OCI-LY1 (cell line): ENCODE results near the gene GNG11.

Experiments used
- H2AFZ ChIP-seq: fragments of 200-600 bp; sonication (generic), shearing (Covaris generic); 2 replicates; pipeline ENCODE4 v1.6.0; 2014; ENCODE audit warnings: antibody characterized with exemption, mild to moderate bottlenecking, low read length
- H3F3A ChIP-seq: fragments of 200-600 bp; sonication (generic), shearing (Covaris generic); 2 replicates; pipeline ENCODE4 v1.6.0; 2014; ENCODE audit warnings: mild to moderate bottlenecking, antibody characterized with exemption, low read length, moderate library complexity; ENCODE audit not compliant: insufficient read depth
- H3K27ac ChIP-seq: fragments of 200-600 bp; sonication (generic); 2 replicates; pipeline ENCODE4 v1.5.1; 2014; ENCODE audit warnings: low read length, mixed run types, mild to moderate bottlenecking, low read depth; ENCODE audit not compliant: poor library complexity, severe bottlenecking
- H3K27me3 ChIP-seq: fragments of 200-600 bp; sonication (generic); 2 replicates; pipeline ENCODE4 v1.6.0; 2014; ENCODE audit warnings: antibody characterized with exemption, mild to moderate bottlenecking, low read length, moderate library complexity; ENCODE audit not compliant: insufficient read depth
- H3K36me3 ChIP-seq: fragments of 200-600 bp; sonication (generic); 2 replicates; pipeline ENCODE4 v1.6.1; 2014; ENCODE audit warnings: mild to moderate bottlenecking, antibody characterized with exemption, low read length, moderate library complexity, mixed read lengths; ENCODE audit not compliant: insufficient read depth
- H3K4me1 ChIP-seq: fragments of 200-600 bp; sonication (generic); 2 replicates; pipeline ENCODE4 v1.5.1; 2014; ENCODE audit warnings: mild to moderate bottlenecking, low read length, moderate library complexity; ENCODE audit not compliant: insufficient read depth, severe bottlenecking
- H3K4me2 ChIP-seq: fragments of 200-600 bp; sonication (generic), shearing (Covaris generic); 2 replicates; pipeline ENCODE4 v1.6.1; 2014; ENCODE audit warnings: low read length
- H3K4me3 ChIP-seq: fragments of 200-600 bp; sonication (generic); 2 replicates; pipeline ENCODE4 v1.5.1; 2014; ENCODE audit warnings: low read length, low read depth, mild to moderate bottlenecking, mixed read lengths; ENCODE audit not compliant: poor library complexity, severe bottlenecking
- H3K79me2 ChIP-seq: fragments of 200-600 bp; shearing (Covaris generic); 2 replicates; pipeline ENCODE4 v1.6.1; 2016; ENCODE audit warnings: mixed run types, low read length, mixed read lengths; ENCODE audit not compliant: insufficient read depth
- H3K9ac ChIP-seq: fragments of 200-600 bp; sonication (generic), shearing (Covaris generic); 2 replicates; pipeline ENCODE4 v1.6.1; 2014; ENCODE audit warnings: mild to moderate bottlenecking, low read length, mixed read lengths
- H3K9me2 ChIP-seq: fragments of 200-600 bp; sonication (generic), shearing (Covaris generic); 2 replicates; pipeline ENCODE4 v1.6.1; 2014; ENCODE audit warnings: low read depth, mild to moderate bottlenecking, low read length, mixed read lengths
- H3K9me3 ChIP-seq: fragments of 200-600 bp; shearing (Covaris generic); 2 replicates; pipeline ENCODE4 v1.6.1; 2014; ENCODE audit warnings: low read length, mixed read lengths
- H4K20me1 ChIP-seq: fragments of 200-600 bp; sonication (generic), shearing (Covaris generic); 2 replicates; pipeline ENCODE4 v1.6.0; 2016; ENCODE audit warnings: mild to moderate bottlenecking, low read length; ENCODE audit not compliant: insufficient read depth
- EZH2 ChIP-seq: fragments of 200-600 bp; sonication (generic), shearing (Covaris generic); IDR thresholded peaks from 2 replicates; pipeline ENCODE4 v1.8.0; 2017; ENCODE audit warnings: borderline replicate concordance, mixed run types, mild to moderate bottlenecking, antibody characterized with exemption, low read length, moderate library complexity, mixed read lengths
- TF ChIP-seq, protein P1 (sequence below): fragments of 200-600 bp; sonication (generic), shearing (Covaris generic); IDR thresholded peaks from 2 replicates; pipeline ENCODE4 v1.5.1; 2017; ENCODE audit warnings: mild to moderate bottlenecking, antibody characterized with exemption, low read length, moderate library complexity, mixed read lengths

GNG11 gene

DNA sequence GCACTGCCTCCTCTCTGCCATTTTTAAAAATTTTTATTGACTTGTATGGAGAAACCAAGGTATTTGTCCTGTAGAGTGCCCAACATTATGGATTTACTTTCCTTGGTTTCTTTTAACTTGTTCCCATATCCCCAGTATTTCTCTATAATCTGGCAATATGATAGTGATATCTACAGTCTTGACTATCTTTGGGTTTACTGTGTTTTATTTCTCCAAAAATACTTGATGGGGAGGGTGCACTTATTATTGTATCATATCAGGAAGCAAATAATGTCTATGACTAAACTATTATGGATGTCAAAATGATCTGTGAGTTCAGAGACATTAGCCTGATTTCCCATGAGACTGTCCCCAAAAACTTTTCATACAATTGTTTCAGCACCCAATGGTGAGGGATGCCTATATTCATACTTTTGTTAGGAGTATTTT is 37.6 kb upstream of the GNG11 start:
- no peaks in the 10 kb centered on the region for H4K20me1 ChIP-seq
- no peak overlapping the region for H3K9ac ChIP-seq
- H3K4me1 ChIP-seq: no peaks in the 10 kb centered on the region
- H3K9me3 ChIP-seq: peaks cover 3% of the 10 kb centered on the region; the same call in 1 of the 2 replicates
- H3K79me2 ChIP-seq: no peaks in the 10 kb centered on the region
- no peak for TF ChIP-seq EZH2
- TF ChIP-seq, protein P1, sequence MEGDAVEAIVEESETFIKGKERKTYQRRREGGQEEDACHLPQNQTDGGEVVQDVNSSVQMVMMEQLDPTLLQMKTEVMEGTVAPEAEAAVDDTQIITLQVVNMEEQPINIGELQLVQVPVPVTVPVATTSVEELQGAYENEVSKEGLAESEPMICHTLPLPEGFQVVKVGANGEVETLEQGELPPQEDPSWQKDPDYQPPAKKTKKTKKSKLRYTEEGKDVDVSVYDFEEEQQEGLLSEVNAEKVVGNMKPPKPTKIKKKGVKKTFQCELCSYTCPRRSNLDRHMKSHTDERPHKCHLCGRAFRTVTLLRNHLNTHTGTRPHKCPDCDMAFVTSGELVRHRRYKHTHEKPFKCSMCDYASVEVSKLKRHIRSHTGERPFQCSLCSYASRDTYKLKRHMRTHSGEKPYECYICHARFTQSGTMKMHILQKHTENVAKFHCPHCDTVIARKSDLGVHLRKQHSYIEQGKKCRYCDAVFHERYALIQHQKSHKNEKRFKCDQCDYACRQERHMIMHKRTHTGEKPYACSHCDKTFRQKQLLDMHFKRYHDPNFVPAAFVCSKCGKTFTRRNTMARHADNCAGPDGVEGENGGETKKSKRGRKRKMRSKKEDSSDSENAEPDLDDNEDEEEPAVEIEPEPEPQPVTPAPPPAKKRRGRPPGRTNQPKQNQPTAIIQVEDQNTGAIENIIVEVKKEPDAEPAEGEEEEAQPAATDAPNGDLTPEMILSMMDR: no peak
- H3F3A ChIP-seq: no peaks in the 10 kb centered on the region
- H3K27ac ChIP-seq: no peak overlapping the region
- H3K9me2 ChIP-seq: no peaks in the 10 kb centered on the region
- H3K4me2 ChIP-seq: no peak overlapping the region
- no peak overlapping the region for H2AFZ ChIP-seq
- no peak overlapping the region for H3K4me3 ChIP-seq
- no peaks in the 10 kb centered on the region for H3K36me3 ChIP-seq
- no peaks in the 10 kb centered on the region for H3K27me3 ChIP-seq

- H3K9ac ChIP-seq: no peak overlapping the region
- H3K27me3 ChIP-seq: no peaks in the 10 kb centered on the region
- no peaks in the 10 kb centered on the region for H4K20me1 ChIP-seq
- H3K79me2 ChIP-seq: no peaks in the 10 kb centered on the region
- TF ChIP-seq, protein P1: no peak
- TF ChIP-seq EZH2: no peak
- H3K36me3 ChIP-seq: no peaks in the 10 kb centered on the region
- H3K27ac ChIP-seq: no peak overlapping the region
- H3F3A ChIP-seq: no peaks in the 10 kb centered on the region
- H2AFZ ChIP-seq: no peak overlapping the region
- H3K4me1 ChIP-seq: peaks cover under 1% of the 10 kb centered on the region
- no peak overlapping the region for H3K4me2 ChIP-seq
- no peak overlapping the region for H3K4me3 ChIP-seq
- H3K9me2 ChIP-seq: no peaks in the 10 kb centered on the region
- H3K9me3 ChIP-seq: peaks cover 1% of the 10 kb centered on the region; the same call in 1 of the 2 replicates
These were observed 37.0 kb upstream of the GNG11 start for GRCh38 chr7:93884541-93884940.

- no peak for TF ChIP-seq EZH2
- peak overlapping the region; percentile 82; the same call in 1 of the 2 replicates for H3K4me2 ChIP-seq
- no peaks in the 10 kb centered on the region for H3K9me2 ChIP-seq
- H4K20me1 ChIP-seq: no peaks in the 10 kb centered on the region
- H3K79me2 ChIP-seq: no peaks in the 10 kb centered on the region
- H3K9me3 ChIP-seq: no peaks in the 10 kb centered on the region
- no peaks in the 10 kb centered on the region for H3F3A ChIP-seq
- H3K27me3 ChIP-seq: no peaks in the 10 kb centered on the region
- H2AFZ ChIP-seq: no peak overlapping the region
- peaks cover 20% of the 10 kb centered on the region for H3K4me1 ChIP-seq
- no peak overlapping the region for H3K9ac ChIP-seq
- no peak overlapping the region for H3K27ac ChIP-seq
- no peaks in the 10 kb centered on the region for H3K36me3 ChIP-seq
- no peak overlapping the region for H3K4me3 ChIP-seq
These were observed 32.3 kb upstream of the GNG11 start for GRCh38 chr7:93889261-93889660.

DNA sequence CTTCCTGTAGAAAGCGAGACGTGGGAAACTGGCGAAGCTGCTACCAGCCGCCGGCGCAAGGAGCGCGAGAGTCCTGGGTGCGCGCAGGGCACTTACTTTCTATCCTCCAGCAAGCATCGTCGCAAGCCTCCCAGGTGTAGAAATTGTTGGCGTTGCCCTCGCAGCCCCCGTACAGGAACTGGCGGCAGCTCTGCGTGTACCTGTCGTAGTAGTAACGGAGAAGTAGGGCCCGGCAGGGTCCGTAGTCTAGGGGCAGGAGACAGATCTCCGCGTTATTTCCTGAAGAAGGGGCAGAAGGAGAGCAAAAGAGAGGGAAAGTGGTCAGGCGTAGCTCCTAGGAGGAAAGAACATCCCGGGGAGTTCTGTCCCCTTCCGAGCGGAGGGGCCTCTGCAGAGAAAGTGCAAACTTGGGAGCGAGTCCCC is 31.5 kb upstream of the GNG11 start:
- Histone ChIP-seq H3K4me3 (peak overlapping the region; percentile 64), H3K9me2 (no peaks in the 10 kb centered on the region), H2AFZ (no peak overlapping the region), H3K4me1 (peaks cover 20% of the 10 kb centered on the region), H3K27me3 (no peaks in the 10 kb centered on the region), H4K20me1 (no peaks in the 10 kb centered on the region), H3K27ac (no peak overlapping the region), H3K79me2 (no peaks in the 10 kb centered on the region), H3F3A (no peaks in the 10 kb centered on the region), H3K36me3 (no peaks in the 10 kb centered on the region), H3K9ac (peak overlapping the region; percentile 45; the same call in 1 of the 2 replicates), H3K9me3 (no peaks in the 10 kb centered on the region), H3K4me2 (peak overlapping the region; percentile 82)
- TF ChIP-seq, protein P1: no peak; the same call in 1 of the 2 replicates
- TF ChIP-seq EZH2: no peak
